CD4-positive, alpha-beta memory T cell (primary cell): ENCODE results near the gene SCG2. TPM values are rescaled to one million over a fixed set of nuclear protein-coding genes. Genes with fewer than 3 reads are reported as not detected.

Experiments
- CTCF ChIA-PET: fragments of 350-600 bp; sonication (Branson Sonifier 250); formaldehyde crosslinking; loops from one replicate; lab custom pipeline; 2021; ENCODE audit warnings: inconsistent platforms; ENCODE audit not compliant: partially characterized antibody; lab: Charles Lee
- POLR2A ChIA-PET: fragments of 350-600 bp; sonication (Branson Sonifier 250); formaldehyde crosslinking; loops from one replicate; lab custom pipeline; 2021; ENCODE audit not compliant: partially characterized antibody; lab: Charles Lee
- DNase-seq, 5 donors: peaks; one replicate each; pipeline versions ENCODE4 v3.0.0 to v3.0.0-alpha.2; 2020 to 2022; ENCODE audit warnings: mixed read lengths in 1 of 5
- H3K27ac ChIP-seq: one replicate; pipeline ENCODE4 v1.7.0; 2013; ENCODE audit warnings: low read depth, low read length
- H3K27me3 ChIP-seq: 2 replicates; pipeline ENCODE4 v1.7.0; 2013; ENCODE audit warnings: mild to moderate bottlenecking, low read length, moderate library complexity; ENCODE audit not compliant: insufficient read depth
- H3K36me3 ChIP-seq: 2 replicates; pipeline ENCODE4 v1.7.0; 2013; ENCODE audit warnings: mild to moderate bottlenecking, low read length, moderate library complexity; ENCODE audit not compliant: insufficient read depth
- H3K4me1 ChIP-seq: 2 replicates; pipeline ENCODE4 v1.7.0; 2013; ENCODE audit warnings: mild to moderate bottlenecking, low read length, moderate library complexity; ENCODE audit not compliant: insufficient read depth
- H3K4me3 ChIP-seq, 2 donors: one replicate each; pipeline ENCODE4 v1.7.0; 2013; ENCODE audit warnings: low read length in 2 of 2, mild to moderate bottlenecking in 1 of 2
- H3K9me3 ChIP-seq, 2 donors: one replicate each; pipeline ENCODE4 v1.7.0; 2013; ENCODE audit warnings: low read length in 2 of 2, control low read depth in 1 of 2; ENCODE audit not compliant: control insufficient read depth in 1 of 2
- H3K27ac Mint-ChIP-seq, 7 donors: one replicate each; pipeline ENCODE4 v1.8.0; 2020 to 2021; ENCODE audit warnings: mixed read lengths in 7 of 7, mild to moderate bottlenecking in 6 of 7, inconsistent platforms in 3 of 7, moderate library complexity in 3 of 7
- H3K27me3 Mint-ChIP-seq, 2 donors: one replicate each; pipeline ENCODE4 v1.8.0; 2020 to 2021; ENCODE audit warnings: mixed read lengths in 2 of 2
- H3K36me3 Mint-ChIP-seq, 2 donors: one replicate each; pipeline ENCODE4 v1.8.0; 2020 to 2021; ENCODE audit warnings: mixed read lengths in 2 of 2, inconsistent platforms in 1 of 2, mild to moderate bottlenecking in 1 of 2
- H3K4me1 Mint-ChIP-seq, 4 donors: one replicate each; pipeline ENCODE4 v1.8.0; 2020 to 2021; ENCODE audit warnings: mixed read lengths in 4 of 4, mild to moderate bottlenecking in 1 of 4
- H3K4me3 Mint-ChIP-seq, 8 donors: one replicate each; pipeline ENCODE4 v1.8.0; 2020 to 2021; ENCODE audit warnings: mixed read lengths in 8 of 8, mild to moderate bottlenecking in 7 of 8, moderate library complexity in 6 of 8, inconsistent platforms in 3 of 8
- H3K9me3 Mint-ChIP-seq, 8 donors: one replicate each; pipeline ENCODE4 v1.8.0; 2020 to 2021; ENCODE audit warnings: mixed read lengths in 8 of 8, mild to moderate bottlenecking in 5 of 8, inconsistent platforms in 3 of 8, moderate library complexity in 1 of 8
- intact Hi-C: fragments of 100-400 bp; cut with micrococcal nuclease; formaldehyde crosslinking; loops from one replicate; pipeline ENCODE4 v1.15.1; 2023
- polyA plus RNA-seq, 2 donors: library from polyadenylated mRNA; unstranded; fragments of 300-500 nt; fragmentation: Illumina TruSeq; gene quantifications; one replicate each; pipeline ENCODE4 v1.2.3, GENCODE V29; 2021
- total RNA-seq, 2 experiments: library from RNA; stranded (reverse); gene quantifications; one replicate each; pipeline ENCODE4 v1.2.3, GENCODE V29; 2021

The SCG2 gene
- total and polyA plus RNA-seq, 4 experiments from 2014 or later: not detected

DNA sequence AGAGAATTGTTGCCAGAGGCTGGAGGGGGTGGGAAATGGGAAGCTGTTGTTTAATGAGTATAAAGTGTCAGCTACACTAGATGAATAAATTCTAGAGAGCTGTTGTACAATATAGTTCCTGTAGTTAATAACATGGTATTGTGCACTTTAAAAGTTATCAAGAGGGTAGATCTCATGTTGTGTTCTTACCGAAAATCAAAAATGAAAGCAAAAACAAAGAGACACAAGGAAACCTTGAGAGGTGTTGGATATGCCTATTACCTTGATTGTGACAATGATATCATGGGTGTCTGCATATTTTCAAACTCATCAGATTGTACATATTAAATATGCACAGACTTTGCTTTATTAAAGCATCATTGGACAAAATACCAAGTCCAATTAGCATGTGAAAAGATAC is 43.2 kb downstream of the SCG2 start:
- CTCF ChIA-PET: no interaction called here
- DNase-seq: no peak
- no peaks in the 10 kb centered on the region for H3K4me1 ChIP-seq
- Mint-ChIP-seq H3K9me3 (peaks cover 0 to 4% (median 2%) of the 10 kb centered on the region in 8 donors), H3K4me1 (peaks cover 0 to 1% (median 0%) of the 10 kb centered on the region in 4 donors), H3K4me3 (no peak overlapping the region), H3K27me3 (peaks cover 3 to 5% of the 10 kb centered on the region in 2 donors), H3K36me3 (no peaks in the 10 kb centered on the region), H3K27ac (no peak overlapping the region)
- no peaks in the 10 kb centered on the region for H3K9me3 ChIP-seq
- no peak overlapping the region for H3K27ac ChIP-seq
- intact Hi-C loops: no loop called here
- H3K27me3 ChIP-seq: no peaks in the 10 kb centered on the region
- POLR2A ChIA-PET: no interaction called here
- H3K36me3 ChIP-seq: no peaks in the 10 kb centered on the region
- no peak overlapping the region for H3K4me3 ChIP-seq

DNA sequence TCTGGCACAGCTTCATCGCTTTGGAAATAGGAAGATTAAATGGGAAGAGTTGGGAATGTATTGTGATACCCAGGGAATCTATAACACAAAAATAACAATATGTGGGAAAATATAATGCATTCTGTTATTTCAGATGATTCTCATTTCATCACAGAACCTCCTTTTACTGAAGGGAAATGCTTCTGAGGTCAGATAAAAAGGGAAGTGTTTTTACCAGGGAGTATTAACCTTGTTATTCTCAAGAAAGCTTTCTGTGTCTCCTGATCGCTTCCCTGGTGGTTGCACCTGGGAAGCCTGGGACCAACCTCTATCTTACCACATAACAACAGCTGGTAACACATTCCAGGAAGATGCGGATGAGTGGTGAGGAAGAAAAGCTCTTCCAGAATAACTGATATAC is 47.2 kb downstream of the SCG2 start:
- peaks cover 0 to 4% (median 3%) of the 10 kb centered on the region in 8 donors for H3K9me3 Mint-ChIP-seq
- peaks cover 0 to 1% (median 0%) of the 10 kb centered on the region in 4 donors for H3K4me1 Mint-ChIP-seq
- Histone ChIP-seq H3K9me3 (no peaks in the 10 kb centered on the region), H3K4me1 (no peaks in the 10 kb centered on the region), H3K27ac (no peak overlapping the region), H3K36me3 (no peaks in the 10 kb centered on the region), H3K4me3 (no peak overlapping the region), H3K27me3 (no peaks in the 10 kb centered on the region)
- no peaks in the 10 kb centered on the region for H3K36me3 Mint-ChIP-seq
- no peak for DNase-seq
- no peak overlapping the region for H3K27ac Mint-ChIP-seq
- peaks cover 3% of the 10 kb centered on the region in 2 donors for H3K27me3 Mint-ChIP-seq
- H3K4me3 Mint-ChIP-seq: no peak overlapping the region
- intact Hi-C loops: no loop called here
- POLR2A ChIA-PET: no interaction called here
- CTCF ChIA-PET: no interaction called here

DNA sequence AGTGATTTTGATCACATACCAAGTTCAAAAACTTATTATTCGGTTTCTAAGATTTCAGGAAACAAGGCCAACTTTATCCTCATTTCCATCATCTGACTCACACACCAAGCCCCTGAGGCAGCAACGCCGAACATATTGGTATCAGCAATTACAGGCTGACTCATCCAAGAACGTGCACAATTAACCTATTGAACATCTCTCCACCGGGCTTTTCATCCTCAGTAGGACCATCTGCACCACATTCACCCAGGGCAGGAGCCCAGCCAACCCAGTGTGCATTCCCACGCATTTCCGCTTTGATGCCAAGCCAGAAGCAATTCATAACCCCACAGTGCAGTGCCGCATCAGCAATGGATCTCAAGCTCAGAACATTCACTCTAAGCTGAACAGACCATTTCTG is 52.9 kb downstream of the SCG2 start:
- H3K27ac ChIP-seq: no peak overlapping the region
- H3K9me3 ChIP-seq: no peaks in the 10 kb centered on the region
- peaks cover 0 to 3% (median 0%) of the 10 kb centered on the region in 8 donors for H3K9me3 Mint-ChIP-seq
- intact Hi-C loops: no loop called here
- POLR2A ChIA-PET: no interaction called here
- no peak for DNase-seq
- no peak overlapping the region for H3K27ac Mint-ChIP-seq
- H3K36me3 Mint-ChIP-seq: no peaks in the 10 kb centered on the region
- no peaks in the 10 kb centered on the region for H3K27me3 Mint-ChIP-seq
- H3K27me3 ChIP-seq: no peaks in the 10 kb centered on the region
- H3K4me1 Mint-ChIP-seq: no peaks in the 10 kb centered on the region
- H3K4me3 ChIP-seq: no peak overlapping the region
- H3K36me3 ChIP-seq: no peaks in the 10 kb centered on the region
- CTCF ChIA-PET: no interaction called here
- no peak overlapping the region for H3K4me3 Mint-ChIP-seq
- no peaks in the 10 kb centered on the region for H3K4me1 ChIP-seq

DNA sequence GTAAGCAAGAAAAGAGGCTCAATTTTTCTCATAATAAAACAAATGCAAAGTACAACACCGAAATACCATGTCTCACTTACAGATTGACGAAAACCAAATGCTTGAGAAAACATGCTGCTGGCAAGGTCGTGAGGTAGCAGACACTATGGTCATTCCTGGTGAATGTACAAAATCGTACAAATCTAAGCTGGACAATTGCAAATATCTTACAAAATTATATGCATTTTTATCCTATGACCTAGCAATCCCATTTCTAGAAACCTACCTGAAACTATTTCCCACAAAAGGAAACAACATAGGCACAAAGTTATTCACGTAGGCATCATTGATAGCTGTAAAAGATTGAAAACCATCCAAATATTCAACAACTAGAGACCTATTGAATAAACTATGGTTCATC is 54.0 kb downstream of the SCG2 start:
- H3K27ac ChIP-seq: no peak overlapping the region
- peaks cover 0 to 3% (median 0%) of the 10 kb centered on the region in 8 donors for H3K9me3 Mint-ChIP-seq
- H3K36me3 ChIP-seq: no peaks in the 10 kb centered on the region
- H3K4me3 ChIP-seq: no peak overlapping the region
- H3K9me3 ChIP-seq: no peaks in the 10 kb centered on the region
- no peak overlapping the region for H3K4me3 Mint-ChIP-seq
- no peaks in the 10 kb centered on the region for H3K36me3 Mint-ChIP-seq
- H3K27me3 ChIP-seq: no peaks in the 10 kb centered on the region
- H3K4me1 ChIP-seq: no peaks in the 10 kb centered on the region
- POLR2A ChIA-PET: no interaction called here
- no peaks in the 10 kb centered on the region for H3K4me1 Mint-ChIP-seq
- DNase-seq: no peak
- CTCF ChIA-PET: no interaction called here
- H3K27ac Mint-ChIP-seq: no peak overlapping the region
- intact Hi-C loops: no loop called here
- no peaks in the 10 kb centered on the region for H3K27me3 Mint-ChIP-seq

Other genes with a start within 250 kb of the SCG2 start
- 1 to 10 TPM in 1 of 2 experiments, under 1 TPM in 1; 0.96 to 1.1 TPM for gene AP1S3, start 235.2 kb upstream of the SCG2 start, total RNA-seq
- gene AP1S3, start 235.2 kb upstream of the SCG2 start, polyA plus RNA-seq: 1 to 10 TPM; 1.3 to 2.6 TPM